SU-DHL-6 (cell line): Measurements from ENCODE around the gene MGAT1.

Experiments
- H2AFZ ChIP-seq: fragments of 200-600 bp; sonication (generic); 2 replicates; pipeline ENCODE4 v1.6.1; 2014; ENCODE audit warnings: low read depth, mild to moderate bottlenecking, moderate library complexity, mixed read lengths, antibody characterized with exemption, low read length; ENCODE audit not compliant: severe bottlenecking
- H3F3A ChIP-seq: fragments of 200-600 bp; shearing (Covaris generic); 2 replicates; pipeline ENCODE4 v1.6.0; 2016; ENCODE audit warnings: antibody characterized with exemption, mild to moderate bottlenecking; ENCODE audit not compliant: insufficient read depth
- H3K27ac ChIP-seq: fragments of 200-600 bp; sonication (generic); 2 replicates; pipeline ENCODE4 v1.5.1; 2016; ENCODE audit warnings: low read depth, mild to moderate bottlenecking, low read length, moderate library complexity, mixed read lengths
- H3K27me3 ChIP-seq: fragments of 200-600 bp; sonication (generic), shearing (Covaris generic); 2 replicates; pipeline ENCODE4 v1.6.0; 2014; ENCODE audit warnings: mild to moderate bottlenecking, low read length
- H3K36me3 ChIP-seq: fragments of 200-600 bp; sonication (generic); 2 replicates; pipeline ENCODE4 v1.6.1; 2014; ENCODE audit warnings: mild to moderate bottlenecking, low read length, mixed read lengths
- H3K4me2 ChIP-seq: fragments of 300-600, 200-600 bp; shearing (Covaris generic), sonication (generic); 2 replicates; pipeline ENCODE4 v1.6.0; 2014; ENCODE audit warnings: low read length, low read depth, mild to moderate bottlenecking; ENCODE audit not compliant: poor library complexity, severe bottlenecking
- H3K4me3 ChIP-seq: fragments of 200-600 bp; sonication (generic); 2 replicates; pipeline ENCODE4 v1.5.1; 2014; ENCODE audit warnings: antibody characterized with exemption, low read length, mild to moderate bottlenecking, mixed read lengths; ENCODE audit not compliant: insufficient read depth, poor library complexity, severe bottlenecking
- H3K79me2 ChIP-seq: fragments of 200-600 bp; sonication (generic); 2 replicates; pipeline ENCODE4 v1.6.1; 2014; ENCODE audit warnings: mild to moderate bottlenecking, low read length, moderate library complexity; ENCODE audit not compliant: insufficient read depth
- H3K9ac ChIP-seq: fragments of 200-600 bp; sonication (generic); 2 replicates; pipeline ENCODE4 v1.7.0; 2014; ENCODE audit warnings: mild to moderate bottlenecking, low read length
- H3K9me2 ChIP-seq: fragments of 200-600 bp; sonication (generic); replicated peaks from 2 replicates; pipeline ENCODE4 v1.6.1; 2014; ENCODE audit warnings: low read length; ENCODE audit not compliant: insufficient read depth
- H3K9me3 ChIP-seq: fragments of 200-600 bp; sonication (generic); 2 replicates; pipeline ENCODE4 v1.6.1; 2014; ENCODE audit warnings: low read length, mixed read lengths; ENCODE audit not compliant: insufficient read depth
- H4K20me1 ChIP-seq: fragments of 200-600 bp; sonication (generic); 2 replicates; pipeline ENCODE4 v1.6.1; 2014; ENCODE audit warnings: low read depth, mild to moderate bottlenecking, antibody characterized with exemption, low read length, moderate library complexity, mixed read lengths
- EZH2phosphoT487 ChIP-seq: fragments of 200-600 bp; sonication (generic), shearing (Covaris generic); conservative IDR thresholded peaks from 2 replicates; pipeline ENCODE4 v1.6.1; 2018; ENCODE audit warnings: mild to moderate bottlenecking, antibody characterized with exemption, low read length, moderate library complexity, mixed read lengths
- TF ChIP-seq, protein P1 (sequence below): fragments of 200-600 bp; sonication (generic); IDR thresholded peaks from one replicate; pipeline ENCODE4 v1.5.1; 2017; ENCODE audit warnings: antibody characterized with exemption, mild to moderate bottlenecking, low read length, moderate library complexity; ENCODE audit not compliant: insufficient read depth, poor library complexity, severe bottlenecking

The MGAT1 gene

DNA sequence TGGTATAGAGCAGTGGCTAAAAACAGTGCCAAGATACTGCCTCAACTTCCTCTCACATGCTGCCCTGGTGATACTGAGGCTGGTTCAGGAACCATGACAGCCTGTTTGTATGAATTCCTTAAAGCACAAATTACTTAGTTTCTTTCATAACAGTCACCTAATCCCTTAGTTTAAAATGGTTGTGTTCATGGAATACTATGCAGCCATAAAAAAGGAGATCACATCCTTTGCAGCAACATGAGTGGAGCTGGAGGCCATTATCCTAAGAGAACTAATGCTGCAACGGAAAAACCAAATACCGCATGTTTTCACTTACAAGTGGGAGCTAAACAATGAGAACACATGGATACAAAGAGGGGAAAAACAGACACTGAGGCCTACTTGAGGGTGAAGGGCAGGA, 36.6 kb upstream of the MGAT1 start:
- Histone ChIP-seq H2AFZ (no peak overlapping the region), H3K9me2 (no peaks in the 10 kb centered on the region), H4K20me1 (no peaks in the 10 kb centered on the region), H3K36me3 (peaks cover 2% of the 10 kb centered on the region; the same call in 1 of the 2 replicates), H3K27ac (no peak overlapping the region), H3K9ac (no peak overlapping the region), H3K27me3 (no peaks in the 10 kb centered on the region), H3K4me3 (no peak overlapping the region), H3K79me2 (peaks cover 4% of the 10 kb centered on the region; the same call in 1 of the 2 replicates), H3K9me3 (no peaks in the 10 kb centered on the region), H3K4me2 (no peak overlapping the region), H3F3A (peaks cover 12% of the 10 kb centered on the region)
- TF ChIP-seq, protein P1, sequence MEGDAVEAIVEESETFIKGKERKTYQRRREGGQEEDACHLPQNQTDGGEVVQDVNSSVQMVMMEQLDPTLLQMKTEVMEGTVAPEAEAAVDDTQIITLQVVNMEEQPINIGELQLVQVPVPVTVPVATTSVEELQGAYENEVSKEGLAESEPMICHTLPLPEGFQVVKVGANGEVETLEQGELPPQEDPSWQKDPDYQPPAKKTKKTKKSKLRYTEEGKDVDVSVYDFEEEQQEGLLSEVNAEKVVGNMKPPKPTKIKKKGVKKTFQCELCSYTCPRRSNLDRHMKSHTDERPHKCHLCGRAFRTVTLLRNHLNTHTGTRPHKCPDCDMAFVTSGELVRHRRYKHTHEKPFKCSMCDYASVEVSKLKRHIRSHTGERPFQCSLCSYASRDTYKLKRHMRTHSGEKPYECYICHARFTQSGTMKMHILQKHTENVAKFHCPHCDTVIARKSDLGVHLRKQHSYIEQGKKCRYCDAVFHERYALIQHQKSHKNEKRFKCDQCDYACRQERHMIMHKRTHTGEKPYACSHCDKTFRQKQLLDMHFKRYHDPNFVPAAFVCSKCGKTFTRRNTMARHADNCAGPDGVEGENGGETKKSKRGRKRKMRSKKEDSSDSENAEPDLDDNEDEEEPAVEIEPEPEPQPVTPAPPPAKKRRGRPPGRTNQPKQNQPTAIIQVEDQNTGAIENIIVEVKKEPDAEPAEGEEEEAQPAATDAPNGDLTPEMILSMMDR = no peak
- TF ChIP-seq EZH2phosphoT487 = no peak

DNA sequence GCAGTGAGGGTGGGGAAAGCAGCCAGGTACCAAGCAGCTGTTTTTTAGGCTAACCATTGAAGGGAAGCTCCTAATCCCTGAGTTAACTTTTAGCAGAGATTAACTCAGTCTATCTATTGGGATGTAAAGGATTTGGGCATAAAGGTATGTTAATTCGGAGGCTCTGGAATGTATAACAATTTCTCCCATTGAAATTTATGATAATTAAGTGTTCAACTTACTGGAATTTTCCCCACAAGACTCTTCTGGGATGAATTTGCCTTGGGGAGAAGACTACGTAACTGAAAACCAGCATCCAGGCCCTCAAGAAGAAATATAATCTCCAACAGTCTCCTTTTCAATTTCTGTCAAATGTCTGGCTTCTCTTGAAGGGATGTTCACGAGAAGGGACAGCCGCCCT, 34.9 kb upstream of the MGAT1 start:
- Histone ChIP-seq H3K4me3 (no peak overlapping the region), H3K36me3 (peaks cover 2% of the 10 kb centered on the region; the same call in 1 of the 2 replicates), H3K9me2 (no peaks in the 10 kb centered on the region), H3K4me2 (no peak overlapping the region), H3K9me3 (no peaks in the 10 kb centered on the region), H3K27me3 (no peaks in the 10 kb centered on the region), H4K20me1 (no peaks in the 10 kb centered on the region), H3K27ac (no peak overlapping the region), H3K9ac (no peak overlapping the region), H3F3A (peaks cover 14% of the 10 kb centered on the region), H2AFZ (no peak overlapping the region), H3K79me2 (peaks cover 10% of the 10 kb centered on the region; the same call in 1 of the 2 replicates)
- TF ChIP-seq, protein P1 = no peak
- TF ChIP-seq EZH2phosphoT487 = no peak

DNA sequence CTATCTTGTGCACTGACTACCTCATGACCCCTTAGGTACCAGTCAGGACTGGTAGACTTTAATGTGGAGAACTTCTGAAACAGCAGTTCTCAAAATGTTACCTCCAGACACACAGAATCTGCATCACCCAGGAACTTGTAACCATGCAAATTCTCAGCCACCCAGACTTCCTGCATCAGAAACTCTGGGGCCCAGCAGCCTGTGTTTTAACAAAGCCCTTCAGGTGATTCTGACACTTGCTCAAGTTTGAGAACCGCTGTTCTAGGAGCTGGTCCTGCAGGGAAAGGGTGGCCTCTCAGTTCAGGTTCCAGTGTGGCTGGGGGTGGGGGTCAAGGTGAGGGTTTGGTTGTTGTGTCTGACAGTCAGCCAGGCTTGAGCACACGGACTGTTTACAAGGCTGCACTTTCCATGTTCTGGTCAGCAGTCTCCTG, 30.0 kb upstream of the MGAT1 start:
- no peaks in the 10 kb centered on the region for H4K20me1 ChIP-seq
- H3K4me3 ChIP-seq = peak overlapping the region; percentile 77
- H3K27ac ChIP-seq = peak overlapping the region; percentile 81
- no peak overlapping the region for H2AFZ ChIP-seq
- H3K27me3 ChIP-seq = no peaks in the 10 kb centered on the region
- peak overlapping the region; percentile 95 for H3K9ac ChIP-seq
- TF ChIP-seq EZH2phosphoT487 = no peak
- TF ChIP-seq, protein P1 = no peak
- no peaks in the 10 kb centered on the region for H3K9me2 ChIP-seq
- H3K79me2 ChIP-seq = peaks cover 31% of the 10 kb centered on the region
- H3K9me3 ChIP-seq = no peaks in the 10 kb centered on the region
- H3F3A ChIP-seq = peaks cover 10% of the 10 kb centered on the region
- peaks cover 12% of the 10 kb centered on the region for H3K36me3 ChIP-seq
- H3K4me2 ChIP-seq = peak overlapping the region; percentile 90
